ENCODE measurements around the gene TGM4. TPM values are rescaled to one million over a fixed set of nuclear protein-coding genes. Genes with fewer than 3 reads are reported as not detected.
A peak's percentile ranks its signal among the peaks of the same experiment; 100 is the strongest.

Gene TGM4
- total RNA-seq, 1 donor from 2014 or later: not detected

DNA sequence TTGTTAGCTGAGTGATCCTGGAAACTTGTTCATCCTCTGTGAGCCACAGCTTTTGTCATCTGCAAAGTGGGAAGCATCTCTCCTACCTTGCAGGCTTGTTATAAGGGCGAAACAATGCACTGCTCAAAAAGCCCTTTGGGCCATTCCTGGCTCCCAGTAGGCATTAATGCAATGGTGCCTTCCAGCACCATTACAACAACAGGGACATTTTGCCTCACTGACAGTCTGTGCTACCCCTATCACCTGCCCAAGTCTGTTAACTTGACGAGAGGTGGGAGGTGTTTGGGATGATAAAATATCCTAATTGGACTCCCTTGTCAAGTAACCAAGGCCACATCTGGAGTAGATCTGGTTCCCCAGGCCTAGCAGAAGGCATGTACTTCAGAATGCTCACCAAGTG is 57.4 kb downstream of the TGM4 start:
- TF ChIP-seq, protein P1, sequence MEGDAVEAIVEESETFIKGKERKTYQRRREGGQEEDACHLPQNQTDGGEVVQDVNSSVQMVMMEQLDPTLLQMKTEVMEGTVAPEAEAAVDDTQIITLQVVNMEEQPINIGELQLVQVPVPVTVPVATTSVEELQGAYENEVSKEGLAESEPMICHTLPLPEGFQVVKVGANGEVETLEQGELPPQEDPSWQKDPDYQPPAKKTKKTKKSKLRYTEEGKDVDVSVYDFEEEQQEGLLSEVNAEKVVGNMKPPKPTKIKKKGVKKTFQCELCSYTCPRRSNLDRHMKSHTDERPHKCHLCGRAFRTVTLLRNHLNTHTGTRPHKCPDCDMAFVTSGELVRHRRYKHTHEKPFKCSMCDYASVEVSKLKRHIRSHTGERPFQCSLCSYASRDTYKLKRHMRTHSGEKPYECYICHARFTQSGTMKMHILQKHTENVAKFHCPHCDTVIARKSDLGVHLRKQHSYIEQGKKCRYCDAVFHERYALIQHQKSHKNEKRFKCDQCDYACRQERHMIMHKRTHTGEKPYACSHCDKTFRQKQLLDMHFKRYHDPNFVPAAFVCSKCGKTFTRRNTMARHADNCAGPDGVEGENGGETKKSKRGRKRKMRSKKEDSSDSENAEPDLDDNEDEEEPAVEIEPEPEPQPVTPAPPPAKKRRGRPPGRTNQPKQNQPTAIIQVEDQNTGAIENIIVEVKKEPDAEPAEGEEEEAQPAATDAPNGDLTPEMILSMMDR (IDR thresholded peaks at IDR 0.05; ENCODE audit: partially characterized antibody, unreplicated experiment): no peak
- Mint-ChIP-seq H3K36me3 (ENCODE audit: unreplicated experiment) (no peaks in the 10 kb centered on the region), H3K4me3 (ENCODE audit: unreplicated experiment) (no peak overlapping the region), H3K9me3 (ENCODE audit: unreplicated experiment) (peaks cover 2% of the 10 kb centered on the region), H3K4me1 (ENCODE audit: low read depth, unreplicated experiment) (no peaks in the 10 kb centered on the region), H3K27ac (ENCODE audit: unreplicated experiment) (no peak overlapping the region), H3K27me3 (ENCODE audit: unreplicated experiment) (no peaks in the 10 kb centered on the region)
- DNase-seq: no peak

DNA sequence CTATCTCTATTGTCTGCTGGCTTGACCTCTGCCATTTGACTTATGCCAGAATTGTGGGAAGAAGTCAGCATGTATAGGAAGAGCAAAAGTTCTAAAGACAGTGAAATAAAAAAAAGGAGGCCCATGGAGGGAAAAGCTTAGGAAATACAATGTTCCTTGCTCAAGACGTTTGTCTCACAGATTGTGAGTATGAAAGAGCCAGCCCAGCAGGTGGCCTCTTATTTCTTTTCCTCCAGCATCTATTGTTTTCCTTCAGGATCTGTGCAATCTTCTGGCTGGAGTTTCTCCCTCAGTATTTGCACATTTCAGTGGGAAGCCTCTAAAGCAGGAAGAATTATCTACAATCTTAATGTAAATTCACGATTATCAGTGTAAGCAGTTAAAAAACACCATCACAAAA is 57.9 kb downstream of the TGM4 start:
- Mint-ChIP-seq H3K36me3 (ENCODE audit: unreplicated experiment) (no peaks in the 10 kb centered on the region), H3K9me3 (ENCODE audit: unreplicated experiment) (peaks cover 2% of the 10 kb centered on the region), H3K27ac (ENCODE audit: unreplicated experiment) (no peak overlapping the region), H3K4me3 (ENCODE audit: unreplicated experiment) (no peak overlapping the region), H3K4me1 (ENCODE audit: low read depth, unreplicated experiment) (no peaks in the 10 kb centered on the region), H3K27me3 (ENCODE audit: unreplicated experiment) (no peaks in the 10 kb centered on the region)
- TF ChIP-seq, protein P1 (IDR thresholded peaks at IDR 0.05; ENCODE audit: partially characterized antibody, unreplicated experiment): no peak
- DNase-seq: no peak

DNA sequence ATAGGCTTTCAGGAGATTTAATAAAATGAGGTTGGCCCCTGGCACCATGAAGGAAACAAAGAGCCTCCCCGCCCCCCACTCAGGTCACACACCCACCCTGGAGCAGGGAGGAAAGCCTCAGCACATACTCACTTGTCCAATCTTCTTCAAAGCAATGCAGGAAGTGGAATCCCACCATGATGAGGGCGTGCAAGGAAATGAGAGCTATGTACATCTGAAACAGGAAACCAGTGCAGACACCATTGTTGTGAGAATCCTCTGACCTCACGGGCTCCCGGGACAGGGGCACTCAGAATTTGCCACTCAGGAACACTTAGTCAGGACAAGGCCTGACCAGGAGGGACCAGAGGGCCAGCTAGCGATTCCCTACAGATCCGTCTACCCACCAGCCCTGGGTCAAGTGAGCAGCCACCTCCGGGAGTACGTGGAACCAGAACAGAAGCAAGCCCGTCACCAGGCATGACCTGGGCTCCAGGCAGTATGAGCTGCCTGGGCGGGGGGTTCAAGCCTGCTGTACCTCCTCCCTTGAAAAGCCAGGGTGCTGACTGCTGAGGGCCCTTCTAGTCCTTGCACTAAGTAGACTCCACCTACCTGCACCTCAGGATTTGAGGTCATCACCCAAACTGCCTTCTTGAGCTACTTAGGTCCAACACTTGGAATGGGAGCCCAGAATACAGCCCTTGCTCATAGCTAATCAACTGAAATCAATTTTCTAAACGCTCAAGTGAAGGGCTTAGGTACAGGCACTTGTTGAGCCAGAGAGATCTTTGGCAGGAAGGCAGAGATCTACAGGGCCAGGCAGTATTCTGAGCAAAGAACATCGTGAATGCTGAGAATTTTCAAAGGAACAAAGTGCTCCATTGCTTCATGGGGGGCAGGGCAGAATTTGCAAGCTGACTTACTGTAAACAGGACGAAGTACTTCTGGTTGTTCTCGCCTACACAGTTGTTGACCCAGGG is 58.9 kb downstream of the TGM4 start:
- no peak for DNase-seq
- no peaks in the 10 kb centered on the region for H3K36me3 Mint-ChIP-seq (ENCODE audit: unreplicated experiment)
- TF ChIP-seq, protein P1 (IDR thresholded peaks at IDR 0.05; ENCODE audit: partially characterized antibody, unreplicated experiment): no peak
- H3K27me3 Mint-ChIP-seq (ENCODE audit: unreplicated experiment): no peaks in the 10 kb centered on the region
- no peak overlapping the region for H3K27ac Mint-ChIP-seq (ENCODE audit: unreplicated experiment)
- H3K9me3 Mint-ChIP-seq (ENCODE audit: unreplicated experiment): peaks cover 2% of the 10 kb centered on the region
- H3K4me1 Mint-ChIP-seq (ENCODE audit: low read depth, unreplicated experiment): no peaks in the 10 kb centered on the region
- H3K4me3 Mint-ChIP-seq (ENCODE audit: unreplicated experiment): no peak overlapping the region

DNA sequence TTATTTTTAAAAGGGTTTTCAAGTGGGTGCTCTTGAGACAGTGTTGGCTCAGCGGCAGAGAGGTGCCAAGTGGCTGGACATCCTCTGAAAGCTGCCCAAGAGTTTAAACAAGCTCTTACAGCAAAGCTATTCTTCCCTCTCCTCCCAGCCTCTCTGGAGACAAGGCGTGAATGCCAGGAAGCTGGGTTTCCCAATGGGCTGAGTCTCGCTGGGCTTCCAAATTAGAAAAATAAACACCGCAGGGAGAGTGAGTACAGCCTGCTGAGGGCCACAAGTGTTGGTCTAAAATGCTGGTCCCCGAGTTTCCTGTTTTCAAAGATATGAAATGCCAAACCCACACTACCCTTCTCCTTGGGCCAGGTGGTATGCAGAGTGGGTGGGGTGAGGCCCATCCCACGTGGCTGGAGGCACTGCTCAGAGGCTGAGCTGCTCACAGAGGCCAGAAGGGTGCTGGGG is 65.2 kb downstream of the TGM4 start:
- TF ChIP-seq, protein P1 (IDR thresholded peaks at IDR 0.05; ENCODE audit: partially characterized antibody, unreplicated experiment): no peak
- H3K9me3 Mint-ChIP-seq (ENCODE audit: unreplicated experiment): peaks cover 14% of the 10 kb centered on the region
- peaks cover 2% of the 10 kb centered on the region for H3K27me3 Mint-ChIP-seq (ENCODE audit: unreplicated experiment)
- H3K4me1 Mint-ChIP-seq (ENCODE audit: low read depth, unreplicated experiment): peaks cover 12% of the 10 kb centered on the region
- DNase-seq: no peak
- H3K4me3 Mint-ChIP-seq (ENCODE audit: unreplicated experiment): no peak overlapping the region
- H3K36me3 Mint-ChIP-seq (ENCODE audit: unreplicated experiment): no peaks in the 10 kb centered on the region
- peak overlapping the region; percentile 55 for H3K27ac Mint-ChIP-seq (ENCODE audit: unreplicated experiment)
